Gastrocnemius medialis (tissue), 4 donors: ENCODE data around the gene TMPRSS9.

Experiments used
- CTCF ChIP-seq, 5 experiments: fragments of 450-650 bp in 3 of 5; fragments of 200-600 bp in 2 of 5; sonication (generic) in 2 of 5; IDR thresholded peaks in 4 of 5; conservative IDR thresholded peaks in 1 of 5; 1 replicate in 4 of 5; 2 replicates in 1 of 5; pipeline ENCODE4 v1.5.1; 2016 to 2019; ENCODE audit warnings: antibody characterized with exemption in 5 of 5, mild to moderate bottlenecking in 3 of 5, moderate library complexity in 3 of 5
- POLR2A ChIP-seq, 2 donors: fragments of 450-650 bp; IDR thresholded peaks; one replicate each; pipeline ENCODE4 v1.6.1; 2017; ENCODE audit warnings: antibody characterized with exemption in 2 of 2, mild to moderate bottlenecking in 2 of 2, moderate library complexity in 2 of 2

GRCh38 chr19:2329501-2329916 is 30.6 kb upstream of the TMPRSS9 start:
- TF ChIP-seq CTCF (IDR thresholded peaks at IDR 0.05 in 4 of 5, conservative IDR thresholded peaks at IDR 0.05 in 1 of 5) (no peak), POLR2A (IDR thresholded peaks at IDR 0.05) (no peak)
